SU-DHL-6 (cell line): ENCODE data around the gene LRP1B.

Experiments
- EZH2phosphoT487 ChIP-seq: fragments of 200-600 bp; sonication (generic), shearing (Covaris generic); conservative IDR thresholded peaks from 2 replicates; pipeline ENCODE4 v1.6.1; 2018; ENCODE audit warnings: mild to moderate bottlenecking, antibody characterized with exemption, low read length, moderate library complexity, mixed read lengths
- TF ChIP-seq, protein P1 (sequence below): fragments of 200-600 bp; sonication (generic); IDR thresholded peaks from one replicate; pipeline ENCODE4 v1.5.1; 2017; ENCODE audit warnings: antibody characterized with exemption, mild to moderate bottlenecking, low read length, moderate library complexity; ENCODE audit not compliant: insufficient read depth, poor library complexity, severe bottlenecking

DNA sequence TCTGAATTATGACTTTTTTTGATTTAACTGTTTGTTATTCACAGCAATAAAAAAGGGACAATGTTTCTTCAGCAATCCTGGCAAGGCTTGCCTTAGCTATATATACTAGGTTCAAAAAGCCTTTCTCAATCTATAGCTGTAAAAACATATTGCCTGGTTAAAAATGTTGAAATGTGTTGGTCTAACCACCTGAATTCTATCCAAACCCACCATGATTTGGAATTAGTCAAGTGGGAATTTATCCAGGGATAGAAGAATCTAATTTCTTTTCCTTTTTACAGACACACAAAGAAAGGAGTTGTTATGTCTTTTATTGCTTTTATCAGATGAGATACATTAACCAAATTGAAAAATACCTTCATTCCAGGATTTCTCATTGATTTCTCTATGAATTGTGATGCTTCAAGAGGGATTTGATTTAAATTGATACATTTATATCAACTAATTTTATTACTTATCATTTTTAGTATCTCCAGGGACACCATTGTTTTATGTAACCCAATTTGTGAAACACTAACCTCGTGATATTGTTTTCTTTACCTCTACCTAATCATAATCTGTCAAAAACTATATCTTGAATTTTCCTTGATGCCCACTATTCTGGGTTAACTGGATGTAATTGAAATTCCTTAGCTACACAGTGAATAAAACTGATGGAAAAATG is 88.1 kb downstream of the LRP1B start:
- TF ChIP-seq, protein P1, sequence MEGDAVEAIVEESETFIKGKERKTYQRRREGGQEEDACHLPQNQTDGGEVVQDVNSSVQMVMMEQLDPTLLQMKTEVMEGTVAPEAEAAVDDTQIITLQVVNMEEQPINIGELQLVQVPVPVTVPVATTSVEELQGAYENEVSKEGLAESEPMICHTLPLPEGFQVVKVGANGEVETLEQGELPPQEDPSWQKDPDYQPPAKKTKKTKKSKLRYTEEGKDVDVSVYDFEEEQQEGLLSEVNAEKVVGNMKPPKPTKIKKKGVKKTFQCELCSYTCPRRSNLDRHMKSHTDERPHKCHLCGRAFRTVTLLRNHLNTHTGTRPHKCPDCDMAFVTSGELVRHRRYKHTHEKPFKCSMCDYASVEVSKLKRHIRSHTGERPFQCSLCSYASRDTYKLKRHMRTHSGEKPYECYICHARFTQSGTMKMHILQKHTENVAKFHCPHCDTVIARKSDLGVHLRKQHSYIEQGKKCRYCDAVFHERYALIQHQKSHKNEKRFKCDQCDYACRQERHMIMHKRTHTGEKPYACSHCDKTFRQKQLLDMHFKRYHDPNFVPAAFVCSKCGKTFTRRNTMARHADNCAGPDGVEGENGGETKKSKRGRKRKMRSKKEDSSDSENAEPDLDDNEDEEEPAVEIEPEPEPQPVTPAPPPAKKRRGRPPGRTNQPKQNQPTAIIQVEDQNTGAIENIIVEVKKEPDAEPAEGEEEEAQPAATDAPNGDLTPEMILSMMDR: no peak
- TF ChIP-seq EZH2phosphoT487: no peak
